ENCODE data around the gene KRTAP5-7.
"Not testable (repeated sequence)": the region's sequence is repeated elsewhere in the genome, so short reads cannot be mapped to it uniquely, and the experiment has no call there.

KRTAP5-7 gene

GRCh38 chr11:71572811-71573210 lies 45.7 kb downstream of the KRTAP5-7 start:
- in situ Hi-C loops (cut with HindIII; ENCODE audit: low pct_ligation_motif_present, low pct_unique_long_range_greater_than_20kb, low sequenced_read_pairs): no loop called here
- no peak for DNase-seq

- in situ Hi-C loops (cut with HindIII; ENCODE audit: low pct_ligation_motif_present, low pct_unique_long_range_greater_than_20kb, low sequenced_read_pairs): no loop called here
- DNase-seq: no peak
These were observed 47.4 kb downstream of the KRTAP5-7 start for GRCh38 chr11:71574418-71574817.

GRCh38 chr11:71575723-71576424 lies 48.8 kb downstream of the KRTAP5-7 start:
- DNase-seq: no peak
- in situ Hi-C loops (cut with HindIII; ENCODE audit: low pct_ligation_motif_present, low pct_unique_long_range_greater_than_20kb, low sequenced_read_pairs): no loop called here

- in situ Hi-C loops (cut with HindIII; ENCODE audit: low pct_ligation_motif_present, low pct_unique_long_range_greater_than_20kb, low sequenced_read_pairs); DNase-seq: not testable (repeated sequence)
These were observed 49.8 kb downstream of the KRTAP5-7 start for GRCh38 chr11:71576688-71577465.

- in situ Hi-C loops (cut with HindIII; ENCODE audit: low pct_ligation_motif_present, low pct_unique_long_range_greater_than_20kb, low sequenced_read_pairs): no loop called here
- no peak for DNase-seq
These were observed 50.5 kb downstream of the KRTAP5-7 start for GRCh38 chr11:71577469-71578004.

Measured in ACHN (cell line).